HG03457 (cell line): ENCODE measurements around the gene STAT4.
"Not testable (repeated sequence)": the region's sequence is repeated elsewhere in the genome, so short reads cannot be mapped to it uniquely, and the experiment has no call there.

Source experiments
- ATAC-seq: cut with Tn5 transposase; IDR thresholded peaks from one replicate; pipeline ENCODE4 v1.9.1; 2021; ENCODE audit warnings: moderate number of reproducible peaks; ENCODE audit not compliant: unreplicated experiment

STAT4 gene

GRCh38 chr2:190999949-191000665, 150.7 kb downstream of the STAT4 start:
- ATAC-seq = no peak

- no peak for ATAC-seq
These were observed 151.7 kb downstream of the STAT4 start for GRCh38 chr2:190999058-190999457.

GRCh38 chr2:190997526-190998113, 153.2 kb downstream of the STAT4 start:
- no peak for ATAC-seq

GRCh38 chr2:190996947-190997346, 153.8 kb downstream of the STAT4 start:
- ATAC-seq = no peak

- no peak for ATAC-seq
These were observed 154.4 kb downstream of the STAT4 start for GRCh38 chr2:190996338-190996946.

GRCh38 chr2:190995315-190995714, 155.5 kb downstream of the STAT4 start:
- not testable (repeated sequence) for ATAC-seq

- no peak for ATAC-seq
These were observed 156.6 kb downstream of the STAT4 start for GRCh38 chr2:190994148-190994547.

- ATAC-seq = no peak
These were observed 157.5 kb downstream of the STAT4 start for GRCh38 chr2:190993292-190993643.

GRCh38 chr2:190990132-190990531, 160.7 kb downstream of the STAT4 start:
- no peak for ATAC-seq

- ATAC-seq = no peak
These were observed 161.9 kb downstream of the STAT4 start for GRCh38 chr2:190988910-190989309.

GRCh38 chr2:190987938-190988337, 162.9 kb downstream of the STAT4 start:
- ATAC-seq = no peak

GRCh38 chr2:190987116-190987515, 163.7 kb downstream of the STAT4 start:
- ATAC-seq = no peak

- ATAC-seq = no peak
These were observed 164.4 kb downstream of the STAT4 start for GRCh38 chr2:190986221-190986953.

GRCh38 chr2:190984595-190984994, 166.2 kb downstream of the STAT4 start:
- no peak for ATAC-seq

- no peak for ATAC-seq
These were observed 168.3 kb downstream of the STAT4 start for GRCh38 chr2:190982262-190983034.

- ATAC-seq = no peak
These were observed 169.1 kb downstream of the STAT4 start for GRCh38 chr2:190981733-190982132.

- no peak for ATAC-seq
These were observed 169.5 kb downstream of the STAT4 start for GRCh38 chr2:190981333-190981732.

GRCh38 chr2:190980630-190981209, 170.1 kb downstream of the STAT4 start:
- no peak for ATAC-seq

- no peak for ATAC-seq
These were observed 170.7 kb downstream of the STAT4 start for GRCh38 chr2:190979906-190980629.
